Measurements from ENCODE around the gene CFAP100. TPM values are rescaled to one million over a fixed set of nuclear protein-coding genes. Genes with fewer than 3 reads are reported as not detected.

Gene CFAP100
- total RNA-seq, 2 donors from 2014 or later = 0.44 to 0.66 TPM

- no peak overlapping the region for H3K4me3 Mint-ChIP-seq
- Histone ChIP-seq H3K4me1 (ENCODE audit: control insufficient read depth, insufficient read depth, low read length) (no peaks in the 10 kb centered on the region), H3K27ac (ENCODE audit: low read depth, low read length) (no peak overlapping the region), H3K4me3 (ENCODE audit: low read length) (no peak overlapping the region), H3K27me3 (ENCODE audit: control insufficient read depth, insufficient read depth, low read length, poor library complexity, severe bottlenecking) (no peaks in the 10 kb centered on the region), H3K36me3 (ENCODE audit: control insufficient read depth, insufficient read depth, low read length) (no peaks in the 10 kb centered on the region), H3K9me3 (ENCODE audit: control insufficient read depth, low read length) (no peaks in the 10 kb centered on the region), H3K9ac (ENCODE audit: extremely low read depth, low read length, poor library complexity, severe bottlenecking) (no peak overlapping the region)
- no peak overlapping the region for H3K27ac Mint-ChIP-seq
- no peak for TF ChIP-seq CTCF (conservative IDR thresholded peaks at IDR 0.05)
- no peaks in the 10 kb centered on the region for H3K9me3 Mint-ChIP-seq
- 94 to 100% methylated on average over 1 to 3 of the region's 3 CpGs for WGBS, 2 experiments (ENCODE audit: insufficient coverage in 1 of 2, insufficient read length in 1 of 2)
- no peak for DNase-seq
- peaks cover 2% of the 10 kb centered on the region for H3K4me1 Mint-ChIP-seq
- H3K27me3 Mint-ChIP-seq (ENCODE audit: insufficient read depth) = no peaks in the 10 kb centered on the region
- no peaks in the 10 kb centered on the region for H3K36me3 Mint-ChIP-seq (ENCODE audit: low read depth)
Measured at GRCh38 chr3:126377211-126377610, 17.5 kb upstream of the CFAP100 start.

GRCh38 chr3:126378341-126378751 is 16.4 kb upstream of the CFAP100 start:
- no peaks in the 10 kb centered on the region for H3K4me1 ChIP-seq (ENCODE audit: control insufficient read depth, insufficient read depth, low read length)
- H3K27ac ChIP-seq (ENCODE audit: low read depth, low read length) = no peak overlapping the region
- no peak for DNase-seq
- no peaks in the 10 kb centered on the region for H3K9me3 ChIP-seq (ENCODE audit: control insufficient read depth, low read length)
- H3K4me1 Mint-ChIP-seq = no peaks in the 10 kb centered on the region
- H3K27ac Mint-ChIP-seq = no peak overlapping the region
- H3K9ac ChIP-seq (ENCODE audit: extremely low read depth, low read length, poor library complexity, severe bottlenecking) = no peak overlapping the region
- no peaks in the 10 kb centered on the region for H3K36me3 ChIP-seq (ENCODE audit: control insufficient read depth, insufficient read depth, low read length)
- H3K4me3 ChIP-seq (ENCODE audit: low read length) = no peak overlapping the region
- no peak for TF ChIP-seq CTCF (conservative IDR thresholded peaks at IDR 0.05)
- 88 to 93% methylated on average over 6 of the region's 6 CpGs for WGBS, 2 experiments (ENCODE audit: insufficient coverage in 1 of 2, insufficient read length in 1 of 2)
- H3K4me3 Mint-ChIP-seq = no peak overlapping the region
- H3K36me3 Mint-ChIP-seq (ENCODE audit: low read depth) = no peaks in the 10 kb centered on the region
- no peaks in the 10 kb centered on the region for H3K27me3 Mint-ChIP-seq (ENCODE audit: insufficient read depth)
- H3K27me3 ChIP-seq (ENCODE audit: control insufficient read depth, insufficient read depth, low read length, poor library complexity, severe bottlenecking) = no peaks in the 10 kb centered on the region
- H3K9me3 Mint-ChIP-seq = peaks cover 2% of the 10 kb centered on the region

GRCh38 chr3:126380011-126380768 is 14.5 kb upstream of the CFAP100 start:
- Mint-ChIP-seq H3K27ac (no peak overlapping the region), H3K27me3 (ENCODE audit: insufficient read depth) (no peaks in the 10 kb centered on the region), H3K4me3 (no peak overlapping the region), H3K9me3 (peaks cover 5% of the 10 kb centered on the region), H3K36me3 (ENCODE audit: low read depth) (no peaks in the 10 kb centered on the region), H3K4me1 (no peaks in the 10 kb centered on the region)
- 87% methylated on average over 7 to 17 of the region's 17 CpGs for WGBS, 2 experiments (ENCODE audit: insufficient coverage in 1 of 2, insufficient read length in 1 of 2)
- DNase-seq = no peak
- H3K27ac ChIP-seq (ENCODE audit: low read depth, low read length) = no peak overlapping the region
- no peak for TF ChIP-seq CTCF (conservative IDR thresholded peaks at IDR 0.05)
- no peaks in the 10 kb centered on the region for H3K4me1 ChIP-seq (ENCODE audit: control insufficient read depth, insufficient read depth, low read length)
- H3K9me3 ChIP-seq (ENCODE audit: control insufficient read depth, low read length) = no peaks in the 10 kb centered on the region
- H3K9ac ChIP-seq (ENCODE audit: extremely low read depth, low read length, poor library complexity, severe bottlenecking) = no peak overlapping the region
- no peaks in the 10 kb centered on the region for H3K36me3 ChIP-seq (ENCODE audit: control insufficient read depth, insufficient read depth, low read length)
- no peak overlapping the region for H3K4me3 ChIP-seq (ENCODE audit: low read length)
- H3K27me3 ChIP-seq (ENCODE audit: control insufficient read depth, insufficient read depth, low read length, poor library complexity, severe bottlenecking) = no peaks in the 10 kb centered on the region
